Stromal cell of bone marrow (primary cell): ENCODE measurements around the gene ST3GAL6.
"Not testable (repeated sequence)": the region's sequence is repeated elsewhere in the genome, so short reads cannot be mapped to it uniquely, and the experiment has no call there.

Experiments used
- DNase-seq: peaks from one replicate; pipeline ENCODE4 v3.0.0-alpha.2; 2012; ENCODE audit warnings: low read depth

Gene ST3GAL6

GRCh38 chr3:98805571-98805970, 42.4 kb downstream of the ST3GAL6 start:
- DNase-seq: no peak

- DNase-seq: no peak
These were observed 43.4 kb downstream of the ST3GAL6 start for GRCh38 chr3:98806521-98806920.

GRCh38 chr3:98807011-98807410, 43.9 kb downstream of the ST3GAL6 start:
- DNase-seq: no peak

- DNase-seq: no peak
These were observed 44.4 kb downstream of the ST3GAL6 start for GRCh38 chr3:98807561-98807960.

- DNase-seq: no peak
These were observed 44.9 kb downstream of the ST3GAL6 start for GRCh38 chr3:98808071-98808470.

- no peak for DNase-seq
These were observed 46.4 kb downstream of the ST3GAL6 start for GRCh38 chr3:98809557-98809956.

GRCh38 chr3:98811048-98811447, 47.9 kb downstream of the ST3GAL6 start:
- DNase-seq: no peak

GRCh38 chr3:98812851-98813374, 49.8 kb downstream of the ST3GAL6 start:
- no peak for DNase-seq

- DNase-seq: peak; percentile 31
These were observed 51.8 kb downstream of the ST3GAL6 start for GRCh38 chr3:98814817-98815420.

- DNase-seq: peak; percentile 31
These were observed 54.5 kb downstream of the ST3GAL6 start for GRCh38 chr3:98817547-98818041.

GRCh38 chr3:98821063-98821462, 57.9 kb downstream of the ST3GAL6 start:
- DNase-seq: no peak

GRCh38 chr3:98823791-98824190, 60.7 kb downstream of the ST3GAL6 start:
- DNase-seq: no peak

- DNase-seq: no peak
These were observed 61.1 kb downstream of the ST3GAL6 start for GRCh38 chr3:98824256-98824655.

- no peak for DNase-seq
These were observed 63.0 kb downstream of the ST3GAL6 start for GRCh38 chr3:98826126-98826525.

- DNase-seq: no peak
These were observed 64.2 kb downstream of the ST3GAL6 start for GRCh38 chr3:98827221-98827920.

- DNase-seq: no peak
These were observed 66.2 kb downstream of the ST3GAL6 start for GRCh38 chr3:98829246-98829832.

GRCh38 chr3:98831060-98831459, 67.9 kb downstream of the ST3GAL6 start:
- DNase-seq: not testable (repeated sequence)

- DNase-seq: no peak
These were observed 76.7 kb downstream of the ST3GAL6 start for GRCh38 chr3:98839846-98840245.

- no peak for DNase-seq
These were observed 80.3 kb downstream of the ST3GAL6 start for GRCh38 chr3:98843266-98843959.
